ENCODE measurements around the gene ANXA2. TPM values are rescaled to one million over a fixed set of nuclear protein-coding genes. Genes with fewer than 3 reads are reported as not detected.

ANXA2 gene
- total and polyA plus RNA-seq, 2 experiments from 2014 or later: 202 to 225 TPM

DNA sequence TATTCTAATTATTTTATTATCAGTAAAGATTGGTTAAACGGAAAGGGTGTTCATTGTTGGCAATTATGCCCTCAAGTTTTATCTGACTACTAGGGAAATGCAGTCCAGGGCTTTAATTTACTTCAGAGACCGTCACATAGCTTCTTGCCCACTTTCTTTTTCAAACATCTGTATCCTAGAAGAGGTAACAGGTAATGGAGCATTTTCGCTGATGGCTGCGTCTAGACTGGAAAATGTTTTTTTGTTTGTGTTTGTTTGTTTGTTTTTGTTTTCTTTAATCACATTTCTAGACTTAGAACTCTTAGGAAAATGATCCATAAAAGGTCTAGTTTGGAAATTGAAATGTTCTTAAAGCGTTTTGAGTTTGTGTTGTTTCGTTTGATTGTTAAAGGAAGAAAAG, 71.4 kb downstream of the ANXA2 start (continued):
- no peak for TF ChIP-seq ZNF462 (CRISPR knock-in tag; IDR thresholded peaks at IDR 0.05)

- no peak for ATAC-seq
- Mint-ChIP-seq H3K4me1 (peaks cover 40% of the 10 kb centered on the region), H3K27ac (no peak overlapping the region), H3K36me3 (ENCODE audit: low read depth) (no peaks in the 10 kb centered on the region), H3K27me3 (ENCODE audit: insufficient read depth, low read depth, poor library complexity) (peaks cover 3% of the 10 kb centered on the region), H3K9me3 (no peaks in the 10 kb centered on the region), H3K4me3 (no peak overlapping the region)
- Histone ChIP-seq H3K4me1 (ENCODE audit: insufficient read depth) (peaks cover 27% of the 10 kb centered on the region), H3K79me2 (replicated peaks; ENCODE audit: insufficient read depth) (no peaks in the 10 kb centered on the region), H3K4me3 (no peak overlapping the region), H3K9me2 (ENCODE audit: insufficient read depth) (no peaks in the 10 kb centered on the region), H3K36me3 (ENCODE audit: insufficient read depth) (no peaks in the 10 kb centered on the region), H3K27me3 (ENCODE audit: insufficient read depth) (no peaks in the 10 kb centered on the region), H3K4me2 (0 out of 2 replicates have a peak overlapping the region, but pooled peaks have one; percentile 3), H3K27ac (ENCODE audit: low read depth) (no peak overlapping the region), H2AFZ (no peak overlapping the region), H4K20me1 (replicated peaks; ENCODE audit: insufficient read depth) (no peaks in the 10 kb centered on the region), H3F3A (replicated peaks; ENCODE audit: low read depth) (no peaks in the 10 kb centered on the region)
- DNase-seq (ENCODE audit: low spot score): no peak
- TF ChIP-seq CTCF (conservative IDR thresholded peaks at IDR 0.05; ENCODE audit: low read depth in 2 of 2) (no peak), JUNB (IDR thresholded peaks at IDR 0.05; ENCODE audit: unreplicated experiment) (no peak), ZNF114 (CRISPR knock-in tag; IDR thresholded peaks at IDR 0.05) (no peak), REST (IDR thresholded peaks at IDR 0.05; ENCODE audit: unreplicated experiment) (no peak), POLR2AphosphoS5 (IDR thresholded peaks at IDR 0.05; ENCODE audit: low read depth) (no peak)
These were observed 71.9 kb downstream of the ANXA2 start for GRCh38 chr15:60325905-60326304.

Measured in GM23338 (cell line).